Skeletal muscle tissue (tissue), 4 donors: Measurements from ENCODE around the gene GOLGB1. TPM values are rescaled to one million over a fixed set of nuclear protein-coding genes. Genes with fewer than 3 reads are reported as not detected.
A peak's percentile ranks its signal among the peaks of the same experiment; 100 is the strongest.

Experiments
- H3K27ac ChIP-seq: one replicate; pipeline ENCODE4 v1.7.0; 2013; ENCODE audit warnings: mild to moderate bottlenecking, low read depth, low read length, inconsistent platforms
- H3K27me3 ChIP-seq, 3 donors: one replicate each; pipeline ENCODE4 v1.7.0; 2013; ENCODE audit warnings: low read length in 3 of 3; ENCODE audit not compliant: control insufficient read depth in 3 of 3, insufficient read depth in 3 of 3
- H3K36me3 ChIP-seq, 3 donors: one replicate each; pipeline ENCODE4 v1.7.0; 2013; ENCODE audit warnings: low read length in 3 of 3; ENCODE audit not compliant: control insufficient read depth in 3 of 3, insufficient read depth in 3 of 3
- H3K4me1 ChIP-seq, 3 donors: one replicate each; pipeline ENCODE4 v1.7.0; 2013; ENCODE audit warnings: low read length in 3 of 3, mild to moderate bottlenecking in 3 of 3; ENCODE audit not compliant: control insufficient read depth in 3 of 3, insufficient read depth in 3 of 3
- H3K4me3 ChIP-seq, 3 donors: one replicate each; pipeline ENCODE4 v1.7.0; 2013; ENCODE audit warnings: low read length in 3 of 3
- H3K9ac ChIP-seq, 3 donors: one replicate each; pipeline ENCODE4 v1.7.0; 2013; ENCODE audit warnings: low read length in 3 of 3, mild to moderate bottlenecking in 3 of 3, moderate library complexity in 2 of 3, low read depth in 1 of 3
- H3K9me3 ChIP-seq, 3 donors: one replicate each; pipeline ENCODE4 v1.7.0; 2013; ENCODE audit warnings: low read length in 3 of 3; ENCODE audit not compliant: control insufficient read depth in 3 of 3
- total RNA-seq: library from RNA; depleted of rRNA; stranded (reverse); fragments of >200 nt; gene quantifications from one replicate; pipeline ENCODE4 v1.2.3, GENCODE V29; 2014
- donor health status: Osteomylitis.

The GOLGB1 gene
- total RNA-seq, 1 donor from 2014 or later, result 20.4 TPM

DNA sequence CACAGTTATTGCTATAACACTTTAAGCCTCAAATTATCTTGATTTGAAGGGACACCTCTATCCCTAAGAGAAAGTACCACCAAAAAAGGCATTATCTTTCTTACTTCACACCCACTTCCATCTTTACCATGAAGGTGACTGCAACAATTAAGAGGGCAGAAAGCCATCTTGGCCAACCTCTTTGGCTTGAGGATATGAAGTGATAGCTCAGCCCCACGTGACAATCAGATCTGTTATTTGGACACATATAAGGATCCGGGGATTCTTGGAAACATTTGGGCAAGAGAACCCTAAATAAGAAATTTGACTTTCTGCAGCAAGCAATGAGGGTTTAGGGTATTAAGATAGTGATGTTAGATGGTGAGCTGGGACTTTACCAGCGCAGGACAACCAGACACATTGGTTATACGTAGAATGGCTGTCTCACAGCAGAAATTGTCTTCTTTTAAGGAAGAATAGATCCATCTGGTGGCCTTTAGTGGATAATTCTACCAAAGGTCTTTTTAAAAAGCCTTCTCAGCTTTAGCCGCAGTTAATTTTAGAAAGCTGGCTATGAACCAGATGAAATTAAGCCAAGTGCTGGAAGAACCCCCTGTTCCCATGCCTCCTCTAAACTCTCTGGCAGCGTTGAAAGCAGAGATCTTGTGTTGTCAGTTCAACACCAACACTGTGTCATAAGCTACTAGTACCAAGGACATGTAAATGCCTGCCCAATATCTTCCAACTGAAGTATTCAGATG is 101.2 kb downstream of the GOLGB1 start:
- Histone ChIP-seq H3K4me3 (peak overlapping the region in 2 of 3 donors; percentile 6 to 53), H3K27me3 (no peaks in the 10 kb centered on the region), H3K9me3 (no peaks in the 10 kb centered on the region), H3K9ac (no peak overlapping the region), H3K4me1 (peaks cover 5 to 7% (median 7%) of the 10 kb centered on the region in 3 donors), H3K36me3 (peaks cover 0 to 2% (median 0%) of the 10 kb centered on the region in 3 donors), H3K27ac (peak overlapping the region; percentile 57)

DNA sequence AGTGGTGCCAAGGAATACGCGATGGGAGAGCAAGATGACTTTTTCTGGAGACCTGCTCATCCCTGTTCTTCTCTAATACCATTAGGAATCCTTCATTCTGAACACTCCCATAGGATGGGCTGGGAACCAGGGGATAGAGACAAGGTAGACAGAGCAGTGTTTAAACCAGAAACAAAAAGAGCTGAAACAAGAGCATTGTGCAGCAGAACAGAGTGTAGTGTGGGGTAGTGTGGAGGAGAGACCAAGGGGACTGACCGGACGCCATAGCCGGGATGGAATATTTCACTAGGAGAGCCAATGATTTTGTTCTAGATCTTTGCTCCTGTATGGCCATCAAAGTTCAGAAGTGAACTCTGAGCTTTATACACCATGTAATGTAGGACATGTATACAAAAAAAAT is 104.5 kb downstream of the GOLGB1 start:
- Histone ChIP-seq H3K9ac (no peak overlapping the region), H3K4me3 (no peak overlapping the region), H3K4me1 (peaks cover 5 to 7% (median 7%) of the 10 kb centered on the region in 3 donors), H3K9me3 (no peaks in the 10 kb centered on the region), H3K27ac (no peak overlapping the region), H3K27me3 (no peaks in the 10 kb centered on the region), H3K36me3 (peaks cover 0 to 2% (median 0%) of the 10 kb centered on the region in 3 donors)

DNA sequence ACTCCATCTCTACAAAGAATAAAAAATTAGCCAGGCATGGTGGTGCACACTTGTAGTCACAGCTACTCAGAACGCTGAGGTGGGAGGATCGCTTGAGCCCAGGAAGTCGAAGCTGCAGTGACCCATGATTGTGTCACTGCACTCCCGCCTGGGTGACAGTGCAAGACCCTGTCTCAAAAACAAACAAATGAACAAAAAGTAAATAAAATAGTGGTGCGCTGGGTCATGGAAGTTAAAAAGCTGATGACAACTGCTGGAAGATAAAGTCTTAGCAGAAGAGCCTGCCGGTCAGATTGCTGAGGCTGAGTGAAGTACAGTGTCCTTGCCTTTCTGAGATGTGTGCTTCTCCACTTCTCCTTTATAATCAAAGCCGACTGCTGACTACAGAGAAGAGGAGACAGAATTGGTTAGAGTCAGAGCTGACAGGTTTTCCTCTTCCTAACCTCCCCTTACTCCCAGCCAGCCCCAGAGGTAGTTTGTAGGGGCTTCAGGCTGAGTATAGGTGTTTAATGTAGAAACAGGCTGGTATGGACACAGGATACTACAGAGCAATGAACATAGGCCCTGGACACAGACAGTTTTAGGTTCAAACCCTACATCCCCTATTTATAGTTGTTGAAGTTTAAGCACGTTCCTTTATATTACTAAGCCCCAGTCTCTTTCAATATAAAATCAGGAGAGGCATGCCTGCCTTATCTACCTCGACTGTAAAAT is 106.8 kb downstream of the GOLGB1 start:
- no peak overlapping the region for H3K4me3 ChIP-seq
- no peaks in the 10 kb centered on the region for H3K9me3 ChIP-seq
- H3K9ac ChIP-seq, result no peak overlapping the region
- peaks cover 0 to 2% (median 0%) of the 10 kb centered on the region in 3 donors for H3K36me3 ChIP-seq
- no peaks in the 10 kb centered on the region for H3K27me3 ChIP-seq
- no peaks in the 10 kb centered on the region for H3K4me1 ChIP-seq
- no peak overlapping the region for H3K27ac ChIP-seq

DNA sequence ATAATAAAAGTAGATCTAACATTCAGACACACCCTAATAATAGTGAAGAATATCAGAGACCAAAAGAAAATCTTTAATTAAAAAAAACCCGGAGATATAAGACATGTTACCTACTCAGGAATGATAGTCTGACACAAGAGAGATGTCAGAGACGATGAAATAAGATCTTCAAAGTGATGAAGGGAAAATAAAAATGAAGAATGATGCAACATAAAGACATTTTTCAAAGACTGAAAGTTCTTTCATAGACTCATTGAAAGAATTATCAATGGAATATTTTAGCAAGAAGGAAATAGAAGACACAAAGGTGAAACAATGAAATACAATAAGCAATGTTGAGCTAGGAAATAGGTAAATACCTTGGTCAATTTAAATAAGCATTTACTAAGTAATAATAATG is 108.4 kb downstream of the GOLGB1 start:
- no peak overlapping the region for H3K27ac ChIP-seq
- H3K9ac ChIP-seq, result no peak overlapping the region
- no peaks in the 10 kb centered on the region for H3K9me3 ChIP-seq
- H3K4me1 ChIP-seq, result no peaks in the 10 kb centered on the region
- no peaks in the 10 kb centered on the region for H3K27me3 ChIP-seq
- no peak overlapping the region for H3K4me3 ChIP-seq
- peaks cover 0 to 2% (median 1%) of the 10 kb centered on the region in 3 donors for H3K36me3 ChIP-seq

DNA sequence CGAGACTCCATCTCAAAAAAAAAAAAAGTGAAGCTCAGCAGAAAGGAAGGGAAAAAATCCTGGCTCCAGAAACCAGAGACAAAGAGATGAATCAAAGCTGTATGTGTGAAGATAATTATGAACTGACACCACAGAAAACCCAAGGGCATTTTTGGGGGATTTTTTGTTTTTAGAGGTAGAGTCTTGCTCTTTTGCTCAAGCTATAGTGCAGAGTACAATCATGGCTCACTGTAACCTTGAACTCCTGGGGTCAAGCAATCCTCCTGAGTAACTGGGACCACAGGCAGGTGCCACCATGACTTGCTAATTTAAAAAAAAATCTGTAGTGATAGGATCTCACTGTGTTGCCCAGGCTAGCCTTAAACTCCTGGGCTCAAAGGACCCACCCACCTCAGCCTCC is 111.6 kb downstream of the GOLGB1 start:
- Histone ChIP-seq H3K4me1 (no peaks in the 10 kb centered on the region), H3K4me3 (no peak overlapping the region), H3K9ac (no peak overlapping the region), H3K9me3 (no peaks in the 10 kb centered on the region), H3K36me3 (peaks cover 0 to 4% (median 0%) of the 10 kb centered on the region in 3 donors), H3K27ac (no peak overlapping the region), H3K27me3 (no peaks in the 10 kb centered on the region)

DNA sequence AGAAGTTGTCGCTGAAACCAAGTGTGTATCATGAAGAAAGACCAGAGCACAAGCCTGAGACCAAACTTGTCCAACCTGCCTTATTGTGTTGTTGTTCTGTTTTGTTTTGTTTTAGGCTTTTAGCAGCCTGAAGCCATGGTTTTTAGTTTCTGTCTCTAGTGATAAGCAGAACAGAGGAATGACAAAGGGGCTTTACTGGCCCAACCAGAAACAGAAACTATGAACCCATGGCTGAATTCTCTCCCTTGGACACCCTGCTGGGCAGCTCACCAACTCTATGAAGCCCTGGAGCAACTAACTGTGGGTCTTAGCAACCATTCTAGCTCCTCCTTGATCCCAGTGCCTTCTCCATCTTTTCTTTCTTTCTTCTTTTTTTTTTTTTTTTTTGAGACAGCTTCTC is 119.2 kb downstream of the GOLGB1 start:
- H3K9me3 ChIP-seq, result no peaks in the 10 kb centered on the region
- no peaks in the 10 kb centered on the region for H3K27me3 ChIP-seq
- H3K27ac ChIP-seq, result no peak overlapping the region
- peaks cover 0 to 3% (median 0%) of the 10 kb centered on the region in 3 donors for H3K4me1 ChIP-seq
- no peak overlapping the region for H3K4me3 ChIP-seq
- no peak overlapping the region for H3K9ac ChIP-seq
- peaks cover 5 to 39% (median 22%) of the 10 kb centered on the region in 3 donors for H3K36me3 ChIP-seq

DNA sequence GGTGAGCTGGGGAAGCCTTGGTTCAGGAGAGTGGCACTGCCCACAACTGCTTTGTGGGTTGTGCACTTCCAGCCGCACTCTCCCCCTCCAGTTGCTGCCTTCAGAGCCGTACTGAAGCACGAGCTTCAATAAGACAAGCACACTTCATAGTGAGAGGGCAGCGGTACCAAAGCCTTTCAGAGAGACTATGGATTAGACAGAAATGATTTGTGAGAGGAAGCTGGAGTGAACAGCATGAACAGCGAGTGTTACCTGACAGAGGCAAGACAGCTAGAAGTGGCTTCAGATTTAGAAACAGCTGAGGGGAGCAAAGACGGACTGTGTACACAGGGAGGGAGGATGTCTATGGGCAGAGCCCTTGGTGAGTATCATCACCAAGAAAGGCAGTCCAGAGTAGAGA is 119.9 kb downstream of the GOLGB1 start:
- no peak overlapping the region for H3K27ac ChIP-seq

DNA sequence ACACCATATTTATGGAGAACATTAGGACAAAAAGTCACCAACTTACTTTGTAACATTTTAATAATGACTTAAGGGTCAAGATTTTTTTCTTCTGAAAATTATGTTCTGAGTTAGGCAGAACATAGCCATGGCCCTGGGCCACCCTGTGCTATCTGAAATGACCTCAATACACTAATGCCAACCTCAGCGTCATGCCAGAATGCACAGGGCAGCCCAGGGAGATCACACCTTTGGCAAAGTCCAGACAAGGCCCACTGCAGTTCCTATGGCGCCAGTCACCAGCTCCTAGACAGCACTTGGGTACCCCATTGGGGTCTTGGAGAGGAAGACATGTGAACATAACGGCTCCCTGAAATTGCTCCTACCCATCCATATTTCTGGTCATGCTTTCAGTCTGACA is 121.9 kb downstream of the GOLGB1 start:
- H3K36me3 ChIP-seq, result peaks cover 9 to 51% (median 32%) of the 10 kb centered on the region in 3 donors
- no peak overlapping the region for H3K9ac ChIP-seq
- no peak overlapping the region for H3K27ac ChIP-seq
- peaks cover 4 to 13% (median 12%) of the 10 kb centered on the region in 3 donors for H3K4me1 ChIP-seq
- H3K27me3 ChIP-seq, result no peaks in the 10 kb centered on the region
- no peak overlapping the region for H3K4me3 ChIP-seq
- H3K9me3 ChIP-seq, result no peaks in the 10 kb centered on the region

More for the DNA sequence above, 119.9 kb downstream of the GOLGB1 start:
- Histone ChIP-seq H3K4me1 (peaks cover 0 to 7% (median under 1%) of the 10 kb centered on the region in 3 donors), H3K9ac (no peak overlapping the region), H3K27me3 (no peaks in the 10 kb centered on the region), H3K9me3 (no peaks in the 10 kb centered on the region), H3K4me3 (no peak overlapping the region), H3K36me3 (peaks cover 5 to 39% (median 22%) of the 10 kb centered on the region in 3 donors)

DNA sequence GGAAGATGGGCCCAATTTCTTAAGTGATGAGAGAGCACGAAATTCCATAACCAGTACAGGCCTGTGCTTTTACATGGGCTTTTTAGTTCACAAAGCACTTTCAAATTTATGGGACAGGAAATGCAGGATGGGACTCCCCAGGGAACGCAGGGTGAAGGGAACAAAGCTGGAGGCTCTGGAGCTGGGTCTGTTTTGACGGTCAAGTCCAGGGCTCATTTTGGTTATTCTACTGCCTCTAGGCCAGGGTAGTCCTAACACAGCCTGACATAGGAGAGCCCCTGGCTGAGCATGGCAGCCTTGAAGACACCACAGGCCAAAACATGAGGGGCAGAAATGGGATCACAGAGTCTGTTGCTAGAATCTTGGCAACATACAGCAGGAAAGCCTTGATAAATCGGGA is 122.3 kb downstream of the GOLGB1 start:
- Histone ChIP-seq H3K36me3 (peaks cover 13 to 55% (median 33%) of the 10 kb centered on the region in 3 donors), H3K4me1 (peaks cover 4 to 13% (median 12%) of the 10 kb centered on the region in 3 donors), H3K4me3 (no peak overlapping the region), H3K9me3 (no peaks in the 10 kb centered on the region), H3K9ac (no peak overlapping the region), H3K27me3 (no peaks in the 10 kb centered on the region), H3K27ac (no peak overlapping the region)

DNA sequence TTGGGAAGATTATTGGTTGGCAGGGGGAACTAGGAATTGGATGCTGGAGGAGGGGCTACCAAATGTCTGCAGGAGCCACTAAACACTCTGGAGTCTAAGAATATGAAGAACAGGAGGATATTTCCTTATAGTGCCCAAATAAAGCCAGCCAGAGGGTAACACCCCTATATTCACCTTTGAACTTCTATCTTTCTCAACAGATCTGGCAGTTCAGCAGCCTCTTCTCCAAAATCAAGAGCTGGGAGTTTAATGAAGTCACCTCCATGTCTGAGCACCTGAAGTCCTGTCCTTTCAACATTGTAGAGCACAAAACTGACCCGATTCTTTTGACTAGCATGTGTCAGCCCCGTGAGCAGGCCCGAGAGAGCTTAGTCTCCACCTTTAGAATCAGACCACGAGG is 123.0 kb downstream of the GOLGB1 start:
- Histone ChIP-seq H3K36me3 (peaks cover 17 to 59% (median 34%) of the 10 kb centered on the region in 3 donors), H3K4me3 (no peak overlapping the region), H3K27me3 (no peaks in the 10 kb centered on the region), H3K9me3 (no peaks in the 10 kb centered on the region), H3K27ac (no peak overlapping the region), H3K4me1 (peaks cover 4 to 13% (median 12%) of the 10 kb centered on the region in 3 donors), H3K9ac (no peak overlapping the region)
